Endothelial cell of umbilical vein (primary cell): ENCODE measurements around the gene ARHGEF11. TPM values are rescaled to one million over a fixed set of nuclear protein-coding genes. Genes with fewer than 3 reads are reported as not detected.
"Not testable (repeated sequence)": the region's sequence is repeated elsewhere in the genome, so short reads cannot be mapped to it uniquely, and the experiment has no call there.

Source experiments
- BruUV-seq: library from RNA; stranded (reverse); fragments of 400-500 nt; replicated peaks from 2 replicates; lab custom pipeline; 2021; lab: Mats Ljungman, UMichigan
- CTCF ChIA-PET: fragments of 300-600, 350-600 bp; sonication (Branson Sonifier 250); formaldehyde crosslinking; loops from one replicate; lab custom pipeline; 2021; ENCODE audit warnings: antibody characterized with exemption, inconsistent platforms; lab: Charles Lee
- POLR2A ChIA-PET: fragments of 300-600, 350-600 bp; sonication (Branson Sonifier 250); formaldehyde crosslinking; loops from one replicate; lab custom pipeline; 2021; ENCODE audit warnings: antibody characterized with exemption, inconsistent platforms; lab: Charles Lee
- DNase-seq: peaks from one replicate; pipeline ENCODE4 v3.0.0-alpha.2; 2011; ENCODE audit warnings: low read depth, low spot score
- FAIRE-seq: peaks from 2 replicates; lab custom pipeline; 2011; peaks lifted over from hg19 to GRCh38; lab: Jason Lieb, UNC
- H2AFZ ChIP-seq: 2 replicates; pipeline ENCODE4 v1.6.0; 2012; ENCODE audit warnings: low read depth, low read length, control low read depth, inconsistent platforms
- H3K27ac ChIP-seq: 2 replicates; pipeline ENCODE4 v1.5.1; 2011; ENCODE audit warnings: low read depth, mild to moderate bottlenecking, control low read depth, low read length, moderate library complexity; ENCODE audit not compliant: insufficient read depth
- H3K27me3 ChIP-seq, 2 experiments: 2 replicates each; pipeline versions ENCODE4 v1.6.0 to v1.6.1; 2011; ENCODE audit warnings: low read length in 2 of 2, mixed read lengths in 1 of 2; ENCODE audit not compliant: control insufficient read depth in 2 of 2, insufficient read depth in 2 of 2
- H3K36me3 ChIP-seq, 2 experiments: 2 replicates in 1 of 2; 3 replicates in 1 of 2; pipeline ENCODE4 v1.5.1; 2011; ENCODE audit warnings: low read length in 2 of 2, mild to moderate bottlenecking in 1 of 2, moderate library complexity in 1 of 2; ENCODE audit not compliant: control insufficient read depth in 2 of 2, insufficient read depth in 2 of 2; ENCODE audit errors: extremely low read depth in 1 of 2
- H3K4me1 ChIP-seq: 3 replicates; pipeline ENCODE4 v1.5.1; 2011; ENCODE audit warnings: mild to moderate bottlenecking, low read length; ENCODE audit not compliant: control insufficient read depth, insufficient read depth; ENCODE audit errors: extremely low read depth
- H3K4me2 ChIP-seq: 2 replicates; pipeline ENCODE4 v1.6.1; 2011; ENCODE audit warnings: low read length, control low read depth, mixed read lengths; ENCODE audit not compliant: insufficient read depth
- H3K4me3 ChIP-seq, 3 experiments: fragments of 200-600 bp in 1 of 3; sonication (generic), shearing (Covaris generic) in 1 of 3; replicated peaks in 1 of 3; 2 replicates each; pipeline ENCODE4 v1.5.1; 2011 to 2016; ENCODE audit warnings: control low read depth in 3 of 3, low read length in 3 of 3, mild to moderate bottlenecking in 2 of 3, inconsistent platforms in 1 of 3, low read depth in 1 of 3, moderate library complexity in 1 of 3; ENCODE audit not compliant: insufficient read depth in 1 of 3
- H3K79me2 ChIP-seq: 2 replicates; pipeline ENCODE4 v1.6.0; 2012; ENCODE audit warnings: low read length, inconsistent platforms; ENCODE audit not compliant: control insufficient read depth, insufficient read depth
- H3K9ac ChIP-seq: replicated peaks from 2 replicates; pipeline ENCODE3; 2011; ENCODE audit warnings: low read length, control low read depth; ENCODE audit not compliant: insufficient read depth; ENCODE audit errors: extremely low read depth
- H3K9me1 ChIP-seq: replicated peaks from 3 replicates; pipeline ENCODE4 v1.6.0; 2011; ENCODE audit warnings: mild to moderate bottlenecking, low read length; ENCODE audit not compliant: control insufficient read depth, insufficient read depth; ENCODE audit errors: extremely low read depth
- H3K9me3 ChIP-seq: replicated peaks from 2 replicates; pipeline ENCODE4 v1.5.1; 2012; ENCODE audit warnings: low read length, inconsistent platforms; ENCODE audit not compliant: control insufficient read depth, insufficient read depth
- H4K20me1 ChIP-seq: replicated peaks from 2 replicates; pipeline ENCODE3; 2011; ENCODE audit warnings: mild to moderate bottlenecking, low read length; ENCODE audit not compliant: control insufficient read depth, insufficient read depth; ENCODE audit errors: extremely low read depth
- EZH2 ChIP-seq: IDR thresholded peaks from 2 replicates; pipeline ENCODE4 v1.6.1; 2012; ENCODE audit warnings: borderline replicate concordance, low read depth, mild to moderate bottlenecking, moderate library complexity, low read length, inconsistent platforms; ENCODE audit not compliant: severe bottlenecking
- FOS ChIP-seq: IDR thresholded peaks from 2 replicates; pipeline ENCODE4 v1.6.1; 2011; ENCODE audit warnings: mild to moderate bottlenecking, low read length, moderate library complexity, borderline replicate concordance; ENCODE audit not compliant: insufficient read depth
- GATA2 ChIP-seq: IDR thresholded peaks from 2 replicates; pipeline ENCODE4 v1.7.0; 2011; ENCODE audit warnings: low read depth, mild to moderate bottlenecking, moderate library complexity, mixed read lengths, low read length; ENCODE audit not compliant: insufficient read length, insufficient read depth
- JUN ChIP-seq: IDR thresholded peaks from 2 replicates; pipeline ENCODE4 v1.6.1; 2011; ENCODE audit warnings: borderline replicate concordance, low read depth; ENCODE audit not compliant: insufficient read length, insufficient read depth
- MYC ChIP-seq: IDR thresholded peaks from one replicate; pipeline ENCODE4 v1.6.1; 2011; ENCODE audit warnings: mild to moderate bottlenecking, low read depth, low read length
- POLR2A ChIP-seq: IDR thresholded peaks from 2 replicates; pipeline ENCODE4 v1.6.1; 2012; ENCODE audit warnings: low read depth, mild to moderate bottlenecking, control low read depth, low read length
- POLR2AphosphoS5 ChIP-seq: IDR thresholded peaks from 2 replicates; pipeline ENCODE4 v1.6.1; 2012; ENCODE audit warnings: low read depth, mild to moderate bottlenecking, control low read depth, low read length, moderate library complexity; ENCODE audit not compliant: insufficient read depth
- dilution Hi-C: fragments of 300-500 bp; cut with MboI; formaldehyde crosslinking; loops from one replicate; pipeline ENCODE4 v1.15.0; 2019; ENCODE audit warnings: low sequenced_read_pairs; ENCODE audit not compliant: extremely low pct_ligation_motif_present
- intact Hi-C: fragments of 100-400 bp; cut with micrococcal nuclease; formaldehyde crosslinking; loops from one replicate; pipeline ENCODE4 v1.10.0; 2022
- polyA plus RNA-seq, 4 experiments: library from polyadenylated mRNA; depleted of rRNA in 3 of 4; stranded (reverse) in 3 of 4; unstranded in 1 of 4; fragments of >200 nt; gene quantifications; 2 replicates each; pipeline versions ENCODE4 v1.2.1 to v1.2.3, GENCODE V29; 2011 to 2012; ENCODE audit warnings: missing spikeins in 1 of 4
- total RNA-seq: library from RNA; stranded (reverse); gene quantifications from 2 replicates; pipeline ENCODE4 v1.2.3, GENCODE V29; 2021
- TF ChIP-seq, protein P1 (sequence below), 2 donors: IDR thresholded peaks; 1 replicate in 1 of 2; 2 replicates in 1 of 2; pipeline ENCODE4 v1.5.1; 2011; ENCODE audit warnings: low read length in 2 of 2, mild to moderate bottlenecking in 2 of 2, moderate library complexity in 2 of 2, control low read depth in 1 of 2, inconsistent platforms in 1 of 2, low read depth in 1 of 2; ENCODE audit not compliant: insufficient read depth in 1 of 2; ENCODE audit errors: extremely low read depth in 1 of 2
- TF ChIP-seq, protein P2 (sequence below): IDR thresholded peaks from 2 replicates; pipeline ENCODE4 v1.6.1; 2011; ENCODE audit not compliant: insufficient read depth, insufficient read length

The ARHGEF11 gene
- total and polyA plus RNA-seq, 2 donors (not counting 3 experiments of a cell fraction or from before 2014, with no cell fraction given) = 18.2 to 28.0 TPM

DNA sequence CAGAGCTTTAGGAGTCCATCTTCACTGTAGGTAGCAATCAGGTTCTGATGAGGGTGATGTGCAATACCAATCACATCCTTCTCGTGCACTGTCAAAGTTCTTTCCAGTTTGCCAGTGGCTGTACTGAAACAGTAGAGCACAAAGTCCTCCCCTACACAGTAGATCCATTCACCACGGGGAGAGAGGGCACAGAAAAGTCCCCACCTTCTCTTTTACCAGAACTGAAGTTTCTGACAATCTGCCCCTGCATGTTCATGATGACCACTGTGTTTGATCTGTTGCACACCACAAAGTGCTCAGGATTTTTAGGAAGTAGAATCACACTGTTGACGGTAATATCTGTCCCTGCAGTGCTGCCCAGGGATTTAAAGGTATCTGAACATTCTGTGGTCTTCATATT, 13.7 kb upstream of the ARHGEF11 start:
- H3K4me3 ChIP-seq, H3K4me2 ChIP-seq, FAIRE-seq, H2AFZ ChIP-seq, POLR2A ChIA-PET, BruUV-seq, H3K9me3 ChIP-seq, intact Hi-C loops, dilution Hi-C loops, DNase-seq, H3K9me1 ChIP-seq, H3K36me3 ChIP-seq, H3K27ac ChIP-seq, H4K20me1 ChIP-seq, H3K79me2 ChIP-seq, H3K9ac ChIP-seq, H3K4me1 ChIP-seq: not testable (repeated sequence)
- H3K27me3 ChIP-seq = peaks cover 10 to 33% of the 10 kb centered on the region in 2 experiments
- CTCF ChIA-PET = interaction anchor here (1.5 kb wide), 1 partner anchor 15 kb away, joined by 5 read pairs; no protein-coding TSS in a partner anchor

DNA sequence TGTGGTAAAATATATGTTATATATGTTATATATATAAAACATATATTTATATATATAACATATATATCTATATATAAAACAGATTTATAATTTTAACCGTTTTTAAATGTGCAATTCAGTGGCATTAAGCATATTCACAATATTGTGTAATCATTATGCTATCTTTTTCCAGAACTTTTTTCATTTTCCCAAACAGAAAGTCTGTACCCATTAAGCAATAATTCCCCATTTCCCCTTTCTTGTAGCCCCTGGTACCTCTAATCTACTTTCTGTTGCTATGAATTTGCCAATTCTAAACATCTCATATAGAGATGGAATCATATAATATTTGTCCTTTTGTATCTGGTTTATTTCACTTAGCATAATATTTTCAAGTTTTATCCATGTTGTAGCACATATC, 10.7 kb upstream of the ARHGEF11 start:
- no peak overlapping the region for H3K4me3 ChIP-seq
- H3K9ac ChIP-seq = no peak overlapping the region
- no peaks in the 10 kb centered on the region for H3K36me3 ChIP-seq
- DNase-seq = no peak
- no peak for TF ChIP-seq FOS
- TF ChIP-seq JUN = no peak
- TF ChIP-seq, protein P1, sequence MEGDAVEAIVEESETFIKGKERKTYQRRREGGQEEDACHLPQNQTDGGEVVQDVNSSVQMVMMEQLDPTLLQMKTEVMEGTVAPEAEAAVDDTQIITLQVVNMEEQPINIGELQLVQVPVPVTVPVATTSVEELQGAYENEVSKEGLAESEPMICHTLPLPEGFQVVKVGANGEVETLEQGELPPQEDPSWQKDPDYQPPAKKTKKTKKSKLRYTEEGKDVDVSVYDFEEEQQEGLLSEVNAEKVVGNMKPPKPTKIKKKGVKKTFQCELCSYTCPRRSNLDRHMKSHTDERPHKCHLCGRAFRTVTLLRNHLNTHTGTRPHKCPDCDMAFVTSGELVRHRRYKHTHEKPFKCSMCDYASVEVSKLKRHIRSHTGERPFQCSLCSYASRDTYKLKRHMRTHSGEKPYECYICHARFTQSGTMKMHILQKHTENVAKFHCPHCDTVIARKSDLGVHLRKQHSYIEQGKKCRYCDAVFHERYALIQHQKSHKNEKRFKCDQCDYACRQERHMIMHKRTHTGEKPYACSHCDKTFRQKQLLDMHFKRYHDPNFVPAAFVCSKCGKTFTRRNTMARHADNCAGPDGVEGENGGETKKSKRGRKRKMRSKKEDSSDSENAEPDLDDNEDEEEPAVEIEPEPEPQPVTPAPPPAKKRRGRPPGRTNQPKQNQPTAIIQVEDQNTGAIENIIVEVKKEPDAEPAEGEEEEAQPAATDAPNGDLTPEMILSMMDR (IDR thresholded peaks at IDR 0.05; ENCODE audit: extremely low read depth in 1 of 2, insufficient read depth in 1 of 2, low read depth in 1 of 2, low read length in 2 of 2) = no peak
- no peak for TF ChIP-seq MYC
- no peak for TF ChIP-seq POLR2A
- TF ChIP-seq GATA2 = no peak
- no peak for TF ChIP-seq EZH2
- TF ChIP-seq, protein P2, sequence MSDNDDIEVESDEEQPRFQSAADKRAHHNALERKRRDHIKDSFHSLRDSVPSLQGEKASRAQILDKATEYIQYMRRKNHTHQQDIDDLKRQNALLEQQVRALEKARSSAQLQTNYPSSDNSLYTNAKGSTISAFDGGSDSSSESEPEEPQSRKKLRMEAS = no peak
- TF ChIP-seq POLR2AphosphoS5 = no peak
- ChIA-PET CTCF (no interaction called here), POLR2A (no interaction called here)
- H3K27ac ChIP-seq = no peak overlapping the region
- no peak for FAIRE-seq
- peaks cover 11 to 38% of the 10 kb centered on the region in 2 experiments for H3K27me3 ChIP-seq
- dilution Hi-C loops (no loop called here), intact Hi-C loops (no loop called here)
- no peak overlapping the region for H3K4me2 ChIP-seq
- H4K20me1 ChIP-seq = no peaks in the 10 kb centered on the region
- no TSS peak for BruUV-seq
- H2AFZ ChIP-seq = no peak overlapping the region
- H3K79me2 ChIP-seq = no peaks in the 10 kb centered on the region
- H3K4me1 ChIP-seq = no peaks in the 10 kb centered on the region
- no peaks in the 10 kb centered on the region for H3K9me3 ChIP-seq
- no peaks in the 10 kb centered on the region for H3K9me1 ChIP-seq

DNA sequence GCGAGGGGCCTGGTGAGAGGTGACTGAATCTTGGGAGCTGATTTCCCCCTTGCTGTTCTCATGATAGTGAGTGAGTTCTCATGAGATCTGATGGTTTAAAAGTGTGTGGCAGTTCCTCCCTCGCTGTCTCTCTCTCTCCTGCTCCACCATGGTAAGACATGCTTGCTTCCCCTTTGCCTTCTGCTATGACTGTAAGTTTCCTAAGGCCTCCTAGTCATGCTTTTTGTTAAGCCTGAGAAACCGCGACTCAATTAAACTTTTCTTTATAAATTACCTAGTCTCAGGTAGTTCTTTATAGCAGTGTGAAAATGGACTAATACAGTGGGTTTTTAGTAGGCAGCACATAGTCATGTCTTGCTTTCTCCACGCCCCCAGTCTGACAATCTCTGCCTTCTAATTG, 10.2 kb upstream of the ARHGEF11 start:
- H3K4me3 ChIP-seq, CTCF ChIA-PET, POLR2A ChIA-PET, H3K36me3 ChIP-seq, H3K4me1 ChIP-seq, H3K79me2 ChIP-seq, H4K20me1 ChIP-seq, BruUV-seq, DNase-seq, FAIRE-seq, intact Hi-C loops, H3K9me3 ChIP-seq, H2AFZ ChIP-seq, H3K27ac ChIP-seq, H3K9me1 ChIP-seq, H3K4me2 ChIP-seq, dilution Hi-C loops, H3K9ac ChIP-seq: not testable (repeated sequence)
- peaks cover 13 to 41% of the 10 kb centered on the region in 2 experiments for H3K27me3 ChIP-seq
